GM19238 (cell line): Measurements from ENCODE around the gene BNC2.

Experiments
- DNase-seq: peaks from one replicate; pipeline ENCODE4 v3.0.0; 2011; ENCODE audit warnings: low spot score; ENCODE audit not compliant: insufficient read length

Gene BNC2

DNA sequence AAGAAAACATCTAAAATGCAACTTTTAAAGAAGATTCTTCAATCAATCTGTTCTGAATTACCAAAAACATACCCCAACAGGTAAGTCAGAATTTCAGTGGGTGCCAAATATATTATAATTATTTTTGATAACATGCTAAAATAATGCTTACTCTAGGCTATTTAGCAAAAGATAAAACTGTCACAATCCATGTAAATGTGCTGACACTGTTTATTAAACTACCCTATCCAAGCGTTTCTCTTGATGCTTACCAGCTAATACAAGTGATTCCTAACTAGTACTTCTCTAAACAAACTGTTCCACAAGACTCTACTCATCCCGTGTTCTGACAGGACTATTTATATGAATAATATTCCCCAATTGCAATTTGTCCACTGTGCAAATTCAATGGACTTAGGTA, 236.7 kb downstream of the BNC2 start:
- DNase-seq, result no peak

GRCh38 chr9:16628413-16628812, 242.1 kb downstream of the BNC2 start:
- DNase-seq, result no peak

DNA sequence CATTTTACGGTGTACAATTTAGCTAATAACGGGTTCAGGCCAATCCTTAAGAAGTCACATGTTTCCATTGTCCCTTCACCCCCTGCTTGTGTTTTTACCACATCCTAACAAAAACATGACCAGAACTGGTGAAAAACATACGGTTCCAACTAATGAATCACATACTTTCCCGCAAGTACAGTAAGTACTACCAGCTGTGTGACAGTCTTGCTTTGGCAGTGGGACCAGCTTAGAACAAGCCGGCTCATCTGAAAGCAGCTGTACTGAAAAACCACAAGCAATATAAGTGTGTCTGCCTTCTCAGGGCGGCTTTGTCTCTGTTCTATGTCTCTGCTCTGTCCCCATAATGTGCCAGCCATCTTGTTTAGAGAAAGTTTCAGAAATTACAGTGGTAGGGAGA, 242.5 kb downstream of the BNC2 start:
- DNase-seq, result no peak

- DNase-seq, result no peak
Measured at GRCh38 chr9:16627521-16627920, 242.9 kb downstream of the BNC2 start.

DNA sequence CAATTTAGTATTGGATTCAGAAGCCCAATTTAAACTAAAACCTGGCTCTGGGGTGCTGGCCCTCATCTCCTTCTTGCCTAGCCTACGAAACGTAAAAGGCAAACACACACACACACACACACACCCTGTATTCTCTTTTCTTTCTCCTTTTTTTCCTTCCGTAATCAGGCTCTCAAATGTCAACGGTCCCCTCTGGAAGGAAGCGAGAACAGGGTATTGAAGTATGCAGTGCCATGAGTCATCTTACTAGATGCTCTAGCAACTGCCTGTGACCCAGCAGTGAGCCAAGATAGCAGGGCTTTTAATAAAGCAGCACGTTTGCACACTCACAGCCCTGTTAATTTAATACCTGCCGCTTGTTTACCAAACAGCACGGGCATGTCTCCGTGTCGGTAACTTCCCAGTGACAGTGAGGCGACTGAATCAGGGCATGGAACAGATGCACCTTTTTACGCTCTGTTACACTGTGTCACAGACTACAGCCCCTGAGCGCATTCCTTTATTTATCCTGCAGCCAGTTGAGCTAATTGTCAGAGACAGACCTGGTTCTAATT, 243.8 kb downstream of the BNC2 start:
- no peak for DNase-seq

GRCh38 chr9:16625811-16626210, 244.7 kb downstream of the BNC2 start:
- DNase-seq, result no peak

DNA sequence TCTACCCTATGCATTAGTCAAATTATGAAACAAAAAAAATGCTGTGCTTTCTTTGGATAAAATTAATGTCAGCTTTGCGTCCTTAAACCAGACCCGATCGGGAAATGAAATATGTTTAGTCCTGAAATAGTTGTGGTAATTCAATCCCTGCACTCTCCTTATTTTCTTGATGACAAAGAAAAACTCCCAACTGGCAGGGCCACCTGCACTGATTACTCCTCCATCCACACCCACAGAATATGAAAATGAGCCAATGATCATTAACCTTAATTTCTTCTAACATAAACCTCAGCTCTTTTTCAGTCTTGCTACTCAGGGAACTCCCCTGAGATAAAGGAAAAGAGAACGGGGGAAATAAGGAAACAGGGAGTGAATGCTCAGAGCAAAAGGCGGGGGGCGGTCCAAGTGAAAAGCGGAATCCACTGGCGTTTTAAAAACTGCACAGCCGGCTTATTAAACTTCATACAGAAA, 245.3 kb downstream of the BNC2 start:
- no peak for DNase-seq

GRCh38 chr9:16624744-16625117, 245.7 kb downstream of the BNC2 start:
- DNase-seq, result no peak

DNA sequence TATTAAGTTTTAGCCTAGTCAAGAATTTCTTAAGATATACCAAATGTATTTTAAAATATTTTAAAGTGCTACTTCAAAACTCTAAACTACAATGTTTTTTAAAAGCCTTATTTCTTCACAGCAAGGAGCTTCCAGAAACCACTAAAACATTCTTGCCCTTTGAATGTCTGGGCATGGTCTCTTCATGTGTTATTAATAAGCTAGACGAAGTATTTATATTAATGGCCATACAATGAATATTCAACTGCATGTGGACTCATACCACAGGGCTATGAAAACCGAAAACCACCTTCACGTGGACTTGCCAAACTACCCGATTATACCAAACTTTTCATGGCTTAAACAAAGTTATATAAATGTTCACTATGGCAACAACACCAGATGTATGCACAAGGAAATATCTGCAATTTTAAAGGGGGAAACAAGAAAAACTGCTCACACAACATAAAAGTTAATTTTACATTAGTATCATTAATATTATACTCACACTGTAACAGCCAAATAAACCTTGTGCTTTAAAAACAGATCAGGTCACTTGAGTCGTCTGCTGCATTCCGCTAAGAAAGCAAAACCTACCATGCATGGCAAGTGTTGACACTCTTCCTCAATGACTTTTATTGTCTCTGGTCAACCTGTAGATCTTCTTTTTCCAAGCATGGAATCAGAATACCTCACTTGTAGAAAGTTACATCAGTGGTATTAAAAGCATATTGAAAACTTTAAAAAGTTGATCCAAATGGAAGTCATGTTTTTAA, 246.3 kb downstream of the BNC2 start:
- DNase-seq, result no peak

DNA sequence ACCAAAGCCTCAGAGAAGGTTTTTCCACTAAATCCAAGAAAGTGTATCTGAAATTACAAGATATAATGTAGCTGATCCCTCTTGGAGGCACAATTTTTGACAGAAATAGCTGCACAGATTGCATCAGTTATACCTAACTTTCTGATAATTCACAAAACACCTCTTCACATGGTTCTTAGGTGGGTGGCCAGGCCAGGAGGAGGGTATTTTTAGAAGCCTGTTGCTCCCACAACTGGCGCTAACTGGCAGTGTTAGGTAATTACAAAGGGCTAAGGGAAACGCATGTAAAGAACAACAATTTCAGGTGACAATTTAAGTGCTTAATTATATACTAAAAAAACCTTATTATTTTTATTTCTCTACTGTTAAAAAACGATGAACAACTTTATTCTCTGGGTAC, 247.9 kb downstream of the BNC2 start:
- no peak for DNase-seq

DNA sequence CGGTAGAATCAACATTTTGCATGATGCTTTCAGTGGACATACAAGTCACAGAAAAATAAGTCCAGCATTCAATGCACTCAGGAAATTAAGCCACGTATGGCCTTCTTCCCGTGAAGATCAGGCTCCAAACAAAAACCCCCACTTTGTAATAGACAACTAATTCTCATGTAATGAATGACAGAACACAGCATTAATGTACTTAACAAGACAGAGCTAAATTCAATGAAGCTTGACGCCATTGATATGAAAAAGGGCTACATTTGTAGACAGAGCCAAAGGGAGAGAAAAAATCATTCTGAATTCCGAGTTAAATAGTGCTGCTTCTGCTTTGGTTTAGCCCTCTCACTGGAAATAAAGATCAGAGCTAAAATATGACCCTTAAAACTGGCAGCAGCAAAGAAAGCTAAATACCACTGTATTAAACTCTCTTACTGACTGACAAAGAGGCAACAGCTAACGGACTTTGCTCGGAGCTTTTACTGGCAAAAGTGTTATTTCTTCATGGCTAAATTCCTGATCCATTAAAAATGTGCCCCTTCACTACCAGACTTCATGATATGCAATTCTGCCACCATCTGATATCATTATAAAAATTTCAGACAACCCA, 250.5 kb downstream of the BNC2 start:
- no peak for DNase-seq

GRCh38 chr9:16619402-16619801, 251.1 kb downstream of the BNC2 start:
- no peak for DNase-seq

DNA sequence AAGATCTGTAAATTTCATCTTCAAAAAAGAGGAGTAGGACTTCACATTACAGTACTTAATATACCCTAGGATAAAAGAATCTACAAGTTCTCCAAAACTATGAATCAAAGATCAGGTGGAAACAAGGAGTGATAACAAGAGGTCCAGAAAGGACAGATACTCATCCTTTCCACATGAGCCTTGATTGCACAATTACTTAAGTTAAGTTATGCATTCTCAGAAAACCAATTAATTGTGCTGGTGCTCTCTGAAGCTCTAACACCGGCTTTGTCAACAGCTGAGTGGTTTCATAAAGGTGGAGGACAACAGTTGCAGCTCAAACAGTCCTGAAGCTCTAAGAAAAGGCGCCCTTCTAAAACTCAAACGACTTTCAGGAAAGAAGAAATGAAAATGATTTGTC, 251.9 kb downstream of the BNC2 start:
- no peak for DNase-seq

DNA sequence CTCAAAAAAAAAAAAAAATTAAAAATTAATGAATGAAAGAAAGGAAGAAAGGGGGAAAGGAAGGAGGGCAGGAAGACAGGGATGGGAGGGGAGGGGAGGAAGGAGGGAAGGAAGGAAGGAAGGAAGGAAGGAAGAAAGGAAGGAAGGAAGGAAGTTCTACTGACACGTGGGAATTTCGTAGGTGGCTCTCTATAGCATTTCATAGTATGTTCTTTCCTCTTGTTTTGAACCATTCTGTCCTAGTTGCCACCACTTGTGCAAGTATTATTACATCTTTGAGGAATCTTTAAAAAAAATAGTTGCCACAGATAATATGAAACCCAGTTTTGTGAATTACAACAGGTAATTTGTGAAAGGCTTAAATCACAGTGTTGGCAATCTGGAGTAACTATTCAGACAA, 253.8 kb downstream of the BNC2 start:
- DNase-seq, result no peak

GRCh38 chr9:16615451-16615850, 255.0 kb downstream of the BNC2 start:
- DNase-seq, result no peak

GRCh38 chr9:16613605-16614004, 256.9 kb downstream of the BNC2 start:
- DNase-seq, result no peak

- DNase-seq, result no peak
Measured at GRCh38 chr9:16613051-16613450, 257.4 kb downstream of the BNC2 start.

GRCh38 chr9:16612627-16613026, 257.8 kb downstream of the BNC2 start:
- no peak for DNase-seq

DNA sequence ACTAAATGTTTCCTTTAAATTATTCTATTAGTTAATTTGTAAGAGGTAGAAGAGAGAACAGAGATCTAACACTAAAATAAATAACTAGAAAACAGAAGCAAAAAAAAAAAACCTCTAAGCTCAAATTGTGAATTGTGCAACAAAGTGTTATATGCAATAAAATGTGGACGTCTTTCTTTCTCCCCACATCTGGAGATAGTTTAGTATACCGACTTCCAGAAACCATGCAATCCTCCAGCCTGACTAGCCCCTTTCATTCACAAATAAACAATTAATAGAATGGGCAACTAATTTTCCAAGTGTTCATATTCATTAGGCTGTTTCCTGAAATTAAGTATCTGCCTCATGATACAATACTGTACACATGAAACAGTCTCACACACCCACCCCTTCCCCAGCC, 258.5 kb downstream of the BNC2 start:
- DNase-seq, result no peak

DNA sequence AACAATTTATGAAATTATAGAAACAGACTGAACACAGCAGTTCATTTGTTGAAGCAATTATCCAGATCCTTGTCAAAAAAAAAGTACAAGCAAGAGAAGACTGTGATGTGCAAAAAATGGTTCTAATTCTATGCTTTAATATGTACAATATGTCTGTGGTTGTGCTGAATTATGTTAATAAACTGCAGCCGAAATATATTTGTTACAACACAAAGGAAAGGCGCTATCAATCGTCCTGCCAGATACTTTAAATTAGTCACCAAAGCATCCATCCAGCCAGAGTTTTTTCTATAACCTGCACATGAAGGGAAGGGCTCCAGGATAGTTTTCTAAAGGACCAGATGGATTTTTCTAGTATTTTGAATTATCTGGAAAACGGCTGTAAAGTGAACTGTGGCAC, 259.5 kb downstream of the BNC2 start:
- DNase-seq, result no peak

DNA sequence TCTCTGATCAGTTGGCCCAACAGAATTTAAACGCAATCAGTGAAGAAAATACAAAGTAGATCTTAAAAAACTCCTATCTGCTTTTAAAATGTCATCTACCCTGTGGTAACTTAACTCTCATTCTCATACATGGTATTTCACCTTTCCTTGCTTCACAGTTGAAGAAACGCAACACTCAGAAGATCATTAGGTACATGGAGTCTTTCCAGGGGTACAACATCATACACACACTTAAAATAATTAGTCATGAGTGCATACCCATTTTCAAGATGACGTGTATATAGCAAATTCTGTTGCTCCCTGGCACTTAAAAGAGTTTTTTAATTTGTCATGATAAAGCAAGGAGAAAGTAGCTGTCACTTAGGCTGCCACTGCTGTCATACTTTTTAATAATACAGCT, 259.9 kb downstream of the BNC2 start:
- no peak for DNase-seq

DNA sequence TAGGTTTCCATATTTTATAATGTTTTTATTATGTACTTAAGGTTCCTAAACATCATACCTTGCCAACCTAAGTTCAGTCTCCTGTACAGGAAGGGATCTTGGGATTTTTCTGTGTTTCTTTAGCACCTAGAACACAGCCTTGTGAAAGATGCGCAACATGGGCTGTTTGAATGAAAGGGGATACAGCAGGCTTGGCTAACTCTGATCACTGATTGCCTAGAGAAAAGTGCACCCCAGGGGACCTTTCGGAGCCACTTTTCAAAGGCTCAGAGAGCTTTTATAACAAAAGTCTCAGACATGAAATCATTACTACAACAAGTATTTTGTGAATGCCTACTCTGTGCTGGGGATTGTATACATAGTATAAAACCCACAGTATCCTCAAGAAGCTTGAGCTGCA, 261.6 kb downstream of the BNC2 start:
- no peak for DNase-seq

DNA sequence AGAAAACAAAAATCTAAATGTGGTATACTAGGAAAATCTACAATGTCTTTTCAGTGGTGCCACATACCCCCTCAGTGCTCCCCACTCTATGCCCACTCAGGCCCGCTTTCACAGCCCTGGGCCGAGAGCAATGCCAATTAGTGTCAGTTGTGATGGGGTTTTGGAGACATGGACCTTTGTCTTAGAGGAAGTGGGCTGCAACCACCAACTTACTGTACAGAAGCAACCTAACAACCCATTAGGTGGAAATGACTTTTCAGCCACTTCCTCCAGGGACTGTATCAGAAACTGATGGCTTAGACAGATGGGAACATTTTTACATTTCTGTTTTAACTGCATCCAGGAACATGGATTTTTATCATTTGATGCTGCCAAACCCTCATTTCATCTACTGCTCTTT, 268.0 kb downstream of the BNC2 start:
- no peak for DNase-seq
